Measurements from ENCODE around the gene MCF2. TPM values are rescaled to one million over a fixed set of nuclear protein-coding genes. Genes with fewer than 3 reads are reported as not detected.

Gene MCF2
- polyA plus RNA-seq, 1 of the 3 experiments (the other 2 are of a cell fraction): 0.05 TPM

DNA sequence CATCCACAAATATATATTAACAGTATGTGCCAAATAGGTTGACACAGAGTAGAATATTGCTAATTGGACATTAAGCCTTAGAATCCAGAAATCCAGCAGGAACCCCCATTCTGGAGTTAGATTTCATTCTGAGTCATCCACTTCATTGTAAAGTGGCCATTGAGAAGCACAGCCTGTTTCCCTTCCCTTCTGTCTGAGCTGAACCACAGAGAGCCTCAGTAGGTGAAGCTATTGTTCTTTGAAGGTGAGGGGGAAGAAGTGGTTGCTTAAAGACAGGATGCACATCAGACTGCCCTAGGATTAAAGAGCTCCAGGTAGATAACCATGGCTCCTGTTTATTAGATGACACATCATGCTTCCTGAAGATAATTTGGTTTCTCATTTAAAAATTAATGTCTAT is 30.6 kb upstream of the MCF2 start:
- no peak overlapping the region for H3K4me2 ChIP-seq
- no peaks in the 10 kb centered on the region for H3K27me3 ChIP-seq (ENCODE audit: insufficient read depth)
- no peak for DNase-seq
- H4K20me1 ChIP-seq (ENCODE audit: insufficient read depth): no peaks in the 10 kb centered on the region
- H3K27ac ChIP-seq (ENCODE audit: low read depth in 2 of 2, low read length in 1 of 2): peak overlapping the region in 1 of 2 experiments; percentile 32; a peak in 1 of 4 replicates
- H3K4me3 ChIP-seq (ENCODE audit: low read depth in 2 of 2, low read length in 1 of 2): no peak overlapping the region
- no peaks in the 10 kb centered on the region for H3F3A ChIP-seq (replicated peaks; ENCODE audit: insufficient read depth)
- TF ChIP-seq CHD2 (IDR thresholded peaks at IDR 0.05; ENCODE audit: low read length, partially characterized antibody) (no peak), FOSL2 (IDR thresholded peaks at IDR 0.05; ENCODE audit: borderline replicate concordance, low read depth) (0 out of 2 replicates have a peak, but pooled peaks have one; percentile 7)
- no peaks in the 10 kb centered on the region for H3K9me2 ChIP-seq
- POLR2A ChIA-PET: no interaction called here
- CTCF ChIA-PET: no interaction called here
- no peak overlapping the region for H3K9ac ChIP-seq
- no peak overlapping the region for H2AFZ ChIP-seq (ENCODE audit: low read depth)
- H3K9me3 ChIP-seq: no peaks in the 10 kb centered on the region
- no peaks in the 10 kb centered on the region for H3K4me1 ChIP-seq (ENCODE audit: control insufficient read depth in 1 of 2, insufficient read depth in 2 of 2, low read depth in 1 of 2, low read length in 1 of 2)
- H3K79me2 ChIP-seq (ENCODE audit: insufficient read depth): no peaks in the 10 kb centered on the region
- H3K36me3 ChIP-seq (replicated peaks in 1 of 2; ENCODE audit: control insufficient read depth in 1 of 2, insufficient read depth in 2 of 2, low read length in 1 of 2): peaks cover 9 to 13% of the 10 kb centered on the region in 2 experiments

GRCh38 chrX:139736151-139736550 is 28.2 kb upstream of the MCF2 start:
- H3K79me2 ChIP-seq (ENCODE audit: insufficient read depth): no peaks in the 10 kb centered on the region
- H2AFZ ChIP-seq (ENCODE audit: low read depth): no peak overlapping the region
- no peak overlapping the region for H3K4me3 ChIP-seq (ENCODE audit: low read depth in 2 of 2, low read length in 1 of 2)
- no peaks in the 10 kb centered on the region for H4K20me1 ChIP-seq (ENCODE audit: insufficient read depth)
- H3K27ac ChIP-seq (ENCODE audit: low read depth in 2 of 2, low read length in 1 of 2): no peak overlapping the region
- whole genome bisulfite sequencing (ENCODE audit: low lambda C conversion rate): 33% methylated on average over 1 of the region's 1 CpG
- no peak for DNase-seq
- H3F3A ChIP-seq (replicated peaks; ENCODE audit: insufficient read depth): no peaks in the 10 kb centered on the region
- TF ChIP-seq USF2 (IDR thresholded peaks at IDR 0.05; ENCODE audit: borderline replicate concordance, low read depth, low read length): no peak
- TF ChIP-seq FOXM1 (IDR thresholded peaks at IDR 0.05; ENCODE audit: low read depth): no peak
- TF ChIP-seq TEAD4 (IDR thresholded peaks at IDR 0.05; ENCODE audit: borderline replicate concordance, insufficient read depth): no peak
- TF ChIP-seq CHD2 (IDR thresholded peaks at IDR 0.05; ENCODE audit: low read length, partially characterized antibody): no peak
- no peak for TF ChIP-seq YY1 (IDR thresholded peaks at IDR 0.05; ENCODE audit: low read depth)
- TF ChIP-seq FOSL2 (IDR thresholded peaks at IDR 0.05; ENCODE audit: borderline replicate concordance, low read depth): no peak
- no peak for TF ChIP-seq RXRA (IDR thresholded peaks at IDR 0.05; ENCODE audit: borderline replicate concordance, low read depth)
- TF ChIP-seq, protein P1, sequence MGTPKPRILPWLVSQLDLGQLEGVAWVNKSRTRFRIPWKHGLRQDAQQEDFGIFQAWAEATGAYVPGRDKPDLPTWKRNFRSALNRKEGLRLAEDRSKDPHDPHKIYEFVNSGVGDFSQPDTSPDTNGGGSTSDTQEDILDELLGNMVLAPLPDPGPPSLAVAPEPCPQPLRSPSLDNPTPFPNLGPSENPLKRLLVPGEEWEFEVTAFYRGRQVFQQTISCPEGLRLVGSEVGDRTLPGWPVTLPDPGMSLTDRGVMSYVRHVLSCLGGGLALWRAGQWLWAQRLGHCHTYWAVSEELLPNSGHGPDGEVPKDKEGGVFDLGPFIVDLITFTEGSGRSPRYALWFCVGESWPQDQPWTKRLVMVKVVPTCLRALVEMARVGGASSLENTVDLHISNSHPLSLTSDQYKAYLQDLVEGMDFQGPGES (IDR thresholded peaks at IDR 0.05; ENCODE audit: low read depth, low read length): no peak
- no peak for TF ChIP-seq POLR2AphosphoS5 (IDR thresholded peaks at IDR 0.05; ENCODE audit: low read depth, low read length)
- no peak for TF ChIP-seq EP300 (IDR thresholded peaks at IDR 0.05; ENCODE audit: borderline replicate concordance in 1 of 2, low read depth in 1 of 2, low read length in 1 of 2)
- no peak for TF ChIP-seq REST (IDR thresholded peaks at IDR 0.05; ENCODE audit: low read depth, low read length)
- no peak for TF ChIP-seq RFX5 (IDR thresholded peaks at IDR 0.05; ENCODE audit: low read length)
- H3K36me3 ChIP-seq (replicated peaks in 1 of 2; ENCODE audit: control insufficient read depth in 1 of 2, insufficient read depth in 2 of 2, low read length in 1 of 2): peaks cover 9 to 17% of the 10 kb centered on the region in 2 experiments
- no peak overlapping the region for H3K4me2 ChIP-seq
- POLR2A ChIA-PET: no interaction called here
- H3K9me3 ChIP-seq: no peaks in the 10 kb centered on the region
- H3K27me3 ChIP-seq (ENCODE audit: insufficient read depth): no peaks in the 10 kb centered on the region
- no peaks in the 10 kb centered on the region for H3K4me1 ChIP-seq (ENCODE audit: control insufficient read depth in 1 of 2, insufficient read depth in 2 of 2, low read depth in 1 of 2, low read length in 1 of 2)
- H3K9ac ChIP-seq: no peak overlapping the region
- CTCF ChIA-PET: interaction anchor here (1.7 kb wide), 1 partner anchor 27 kb away, joined by 3 read pairs; no protein-coding TSS in a partner anchor
- no peaks in the 10 kb centered on the region for H3K9me2 ChIP-seq
